IMR-90 (cell line): ENCODE data around the gene FAIM2. TPM values are rescaled to one million over a fixed set of nuclear protein-coding genes. Genes with fewer than 3 reads are reported as not detected.

Experiments
- ATAC-seq: fragments of 200-7000 bp; cut with Tn5 transposase; 2 replicates; pipeline ENCODE4 v1.9.1; 2020; ENCODE audit warnings: low read depth, mild to moderate bottlenecking, moderate library complexity
- BruUV-seq: library from RNA; stranded (reverse); fragments of 400-500 nt; replicated peaks from 2 replicates; lab custom pipeline; 2021; lab: Mats Ljungman, UMichigan
- CTCF ChIA-PET: fragments of 300-600 bp; formaldehyde crosslinking; extraction: SDS; loops from one replicate; lab custom pipeline; 2021; ENCODE audit warnings: antibody characterized with exemption; lab: Yijun Ruan, JAX
- POLR2A ChIA-PET: fragments of 300-600 bp; sonication (Branson Sonifier 250); formaldehyde crosslinking; loops from one replicate; lab custom pipeline; 2022; ENCODE audit warnings: antibody characterized with exemption; ENCODE audit not compliant: unreplicated experiment; lab: Charles Lee
- DNase-seq: peaks from one replicate; pipeline ENCODE4 v3.0.0; 2013
- H2AFZ ChIP-seq: replicated peaks from 2 replicates; pipeline ENCODE3; 2013; ENCODE audit warnings: low read length, mild to moderate bottlenecking; ENCODE audit not compliant: poor library complexity
- H2AK5ac ChIP-seq: 2 replicates; pipeline ENCODE4 v1.6.1; 2013; ENCODE audit warnings: low read depth, low read length, inconsistent platforms
- H2AK9ac ChIP-seq: replicated peaks from 2 replicates; pipeline ENCODE3; 2013; ENCODE audit warnings: mild to moderate bottlenecking, low read depth, low read length, moderate library complexity; ENCODE audit not compliant: poor library complexity
- H2BK120ac ChIP-seq: 2 replicates; pipeline ENCODE4 v1.6.1; 2013; ENCODE audit warnings: low read depth, low read length, inconsistent platforms
- H2BK15ac ChIP-seq: 3 replicates; pipeline ENCODE4 v1.6.1; 2013; ENCODE audit warnings: low read depth, low read length, inconsistent platforms
- H2BK20ac ChIP-seq: 2 replicates; pipeline ENCODE4 v1.6.1; 2013; ENCODE audit warnings: low read depth, mild to moderate bottlenecking, inconsistent platforms, low read length, moderate library complexity
- H2BK5ac ChIP-seq: 2 replicates; pipeline ENCODE4 v1.6.1; 2013; ENCODE audit warnings: mild to moderate bottlenecking, low read depth, low read length, inconsistent platforms; ENCODE audit not compliant: poor library complexity, severe bottlenecking
- H3K14ac ChIP-seq: replicated peaks from 2 replicates; pipeline ENCODE4 v1.6.1; 2013; ENCODE audit warnings: low read depth, low read length, inconsistent platforms
- H3K18ac ChIP-seq: 2 replicates; pipeline ENCODE4 v1.6.1; 2013; ENCODE audit warnings: low read depth, low read length, control low read depth
- H3K23ac ChIP-seq: 2 replicates; pipeline ENCODE4 v1.6.1; 2013; ENCODE audit warnings: low read depth, low read length, inconsistent platforms
- H3K27ac ChIP-seq: 2 replicates; pipeline ENCODE4 v1.5.1; 2013; ENCODE audit warnings: mild to moderate bottlenecking, control low read depth, low read length; ENCODE audit not compliant: insufficient read depth
- H3K27me3 ChIP-seq: 2 replicates; pipeline ENCODE4 v1.6.1; 2013; ENCODE audit warnings: low read length; ENCODE audit not compliant: control insufficient read depth, insufficient read depth
- H3K36me3 ChIP-seq: 2 replicates; pipeline ENCODE4 v1.6.1; 2013; ENCODE audit warnings: low read length, mixed read lengths; ENCODE audit not compliant: control insufficient read depth, insufficient read depth
- H3K4ac ChIP-seq: 2 replicates; pipeline ENCODE4 v1.6.1; 2013; ENCODE audit warnings: low read depth, low read length, inconsistent platforms
- H3K4me1 ChIP-seq: 2 replicates; pipeline ENCODE4 v1.6.1; 2013; ENCODE audit warnings: low read length, mixed read lengths; ENCODE audit not compliant: control insufficient read depth, insufficient read depth
- H3K4me2 ChIP-seq: 2 replicates; pipeline ENCODE4 v1.6.1; 2013; ENCODE audit warnings: low read depth, mild to moderate bottlenecking, control low read depth, low read length, moderate library complexity
- H3K4me3 ChIP-seq: 2 replicates; pipeline ENCODE4 v1.5.1; 2013; ENCODE audit warnings: low read depth, mild to moderate bottlenecking, control low read depth, low read length, moderate library complexity; ENCODE audit not compliant: insufficient read depth
- H3K56ac ChIP-seq: 2 replicates; pipeline ENCODE4 v1.6.1; 2013; ENCODE audit warnings: low read length, inconsistent platforms; ENCODE audit not compliant: insufficient read depth; ENCODE audit errors: extremely low read depth
- H3K79me1 ChIP-seq, 2 experiments: 2 replicates each; pipeline ENCODE4 v1.6.1; 2013; ENCODE audit warnings: low read length in 2 of 2, inconsistent platforms in 1 of 2, low read depth in 1 of 2
- H3K9ac ChIP-seq: 2 replicates; pipeline ENCODE4 v1.6.1; 2013; ENCODE audit warnings: low read depth, low read length, control low read depth
- H3K9me1 ChIP-seq: 2 replicates; pipeline ENCODE4 v1.6.1; 2013; ENCODE audit warnings: low read length, inconsistent platforms; ENCODE audit not compliant: insufficient read depth
- H3K9me3 ChIP-seq: 2 replicates; pipeline ENCODE4 v1.6.1; 2013; ENCODE audit warnings: low read length; ENCODE audit not compliant: control insufficient read depth, insufficient read depth
- H4K20me1 ChIP-seq: 2 replicates; pipeline ENCODE4 v1.6.1; 2013; ENCODE audit warnings: low read length, inconsistent platforms; ENCODE audit not compliant: insufficient read depth
- H4K5ac ChIP-seq: 2 replicates; pipeline ENCODE4 v1.6.1; 2013; ENCODE audit warnings: mild to moderate bottlenecking, low read depth, low read length, control low read depth
- H4K8ac ChIP-seq, 2 experiments: 2 replicates each; pipeline ENCODE4 v1.6.1; 2013; ENCODE audit warnings: low read depth in 2 of 2, low read length in 2 of 2, control low read depth in 1 of 2, inconsistent platforms in 1 of 2
- H4K91ac ChIP-seq: 2 replicates; pipeline ENCODE4 v1.6.1; 2013; ENCODE audit warnings: low read depth, low read length, inconsistent platforms; ENCODE audit not compliant: insufficient read depth
- MAFK ChIP-seq: IDR thresholded peaks from 2 replicates; pipeline ENCODE4 v1.6.1; 2012; ENCODE audit warnings: low read depth, low read length, improper control_type of control experiment
- MAZ ChIP-seq: IDR thresholded peaks from 2 replicates; pipeline ENCODE4 v1.6.1; 2012; ENCODE audit warnings: low read depth, mild to moderate bottlenecking, low read length, improper control_type of control experiment, moderate library complexity, borderline replicate concordance
- WGBS, 2 experiments: methylation state at CpG; one replicate each; pipeline versions ENCODE4 v1.1.5 to v1.1.7; 2013; ENCODE audit warnings: missing lambda C conversion rate in 2 of 2; ENCODE audit not compliant: insufficient read length in 1 of 2; ENCODE audit errors: extremely low coverage in 2 of 2; 5-methylcytosine and 5-hydroxymethylcytosine counted together
- dilution Hi-C: fragments of 300-500 bp; cut with HindIII; formaldehyde crosslinking; loops from one replicate; pipeline ENCODE4 v1.14.3; 2018; ENCODE audit warnings: low sequenced_read_pairs; ENCODE audit not compliant: unreplicated experiment
- in situ Hi-C: fragments of 300-500 bp; cut with MboI; formaldehyde crosslinking; loops from 3 replicates; pipeline ENCODE4 v1.14.3; 2019; ENCODE audit warnings: low sequenced_read_pairs, inconsistent platforms, mixed read lengths
- intact Hi-C: fragments of 100-400 bp; cut with micrococcal nuclease; formaldehyde crosslinking; loops from 2 replicates; pipeline ENCODE4 v1.10.0; 2022
- polyA plus RNA-seq, 3 experiments: library from polyadenylated mRNA; depleted of rRNA; stranded (reverse); fragments of >200 nt; gene quantifications; 2 replicates each; pipeline ENCODE4 v1.2.3, GENCODE V29; 2012; ENCODE audit warnings: low replicate concordance in 1 of 3
- total RNA-seq: library from RNA; depleted of rRNA; stranded (reverse); fragments of >200 nt; gene quantifications from 2 replicates; pipeline ENCODE4 v1.2.3, GENCODE V29; 2012

FAIM2 gene
- total and polyA plus RNA-seq, 2 of the 4 experiments (the other 2 are of a cell fraction) = 0.72 to 5.3 TPM

DNA sequence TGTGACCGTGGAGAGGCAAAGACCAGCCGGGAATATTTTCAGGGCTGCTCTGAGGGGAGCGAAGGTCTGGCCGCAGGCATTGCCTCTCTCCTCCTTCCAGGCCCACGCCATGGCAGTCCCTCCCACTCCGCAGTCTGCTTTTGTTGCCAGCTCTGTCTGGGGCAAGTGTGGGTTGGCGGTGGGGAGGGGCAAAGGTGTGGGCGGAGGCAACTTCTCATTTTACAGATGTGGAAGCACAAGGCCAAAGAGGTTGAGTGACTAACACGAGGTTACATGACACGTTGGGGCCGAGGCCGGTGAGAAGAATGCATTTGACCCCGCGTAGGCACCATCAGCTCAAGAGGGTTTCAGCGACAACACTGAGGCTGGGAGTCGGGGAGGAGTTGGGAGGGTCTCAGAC is 6.1 kb upstream of the FAIM2 start:
- ATAC-seq = peak; percentile 81
- CTCF ChIA-PET = no interaction called here
- DNase-seq = peak; percentile 69

More for the DNA sequence above, 6.1 kb upstream of the FAIM2 start:
- Histone ChIP-seq H3K4ac (no peak overlapping the region), H3K14ac (peak overlapping the region; percentile 23; the same call in 1 of the 2 replicates), H4K8ac (peak overlapping the region in 1 of 2 experiments; percentile 58; a peak in 1 of 4 replicates), H3K9me3 (no peaks in the 10 kb centered on the region), H3K4me3 (no peak overlapping the region), H3K79me1 (no peaks in the 10 kb centered on the region), H3K18ac (no peak overlapping the region), H3K56ac (no peak overlapping the region), H2AFZ (peak overlapping the region; percentile 78), H2BK120ac (no peak overlapping the region), H3K9me1 (peaks cover 1% of the 10 kb centered on the region), H3K4me2 (no peak overlapping the region), H2AK9ac (no peak overlapping the region), H3K23ac (no peak overlapping the region), H4K20me1 (no peaks in the 10 kb centered on the region), H3K9ac (no peak overlapping the region), H3K4me1 (peaks cover 7% of the 10 kb centered on the region; the same call in 1 of the 2 replicates), H4K91ac (peak overlapping the region; percentile 10; the same call in 1 of the 2 replicates), H3K27me3 (peaks cover 6% of the 10 kb centered on the region; the same call in 1 of the 2 replicates), H3K36me3 (no peaks in the 10 kb centered on the region), H4K5ac (no peak overlapping the region; the same call in 1 of the 2 replicates), H2AK5ac (no peak overlapping the region), H2BK15ac (no peak overlapping the region), H3K27ac (no peak overlapping the region), H2BK5ac (no peak overlapping the region), H2BK20ac (no peak overlapping the region)
- 60% methylated on average over 1 of the region's 16 CpGs; no CpG with 5 or more reads in 1 of the 2 experiments for WGBS, 2 experiments
- TF ChIP-seq MAZ (peak; percentile 44), MAFK (no peak)
- no TSS peak for BruUV-seq
- in situ Hi-C loops (no loop called here), intact Hi-C loops (no loop called here), dilution Hi-C loops (no loop called here)
- POLR2A ChIA-PET = no interaction called here
